LNCAP (cell line): ENCODE measurements around the gene IRGQ.

Source experiments
- TF ChIP-seq, protein P1 (sequence below): fragments of 450-650 bp; IDR thresholded peaks from 2 replicates; pipeline ENCODE4 v1.5.1; 2017; ENCODE audit warnings: mild to moderate bottlenecking

Gene IRGQ

DNA sequence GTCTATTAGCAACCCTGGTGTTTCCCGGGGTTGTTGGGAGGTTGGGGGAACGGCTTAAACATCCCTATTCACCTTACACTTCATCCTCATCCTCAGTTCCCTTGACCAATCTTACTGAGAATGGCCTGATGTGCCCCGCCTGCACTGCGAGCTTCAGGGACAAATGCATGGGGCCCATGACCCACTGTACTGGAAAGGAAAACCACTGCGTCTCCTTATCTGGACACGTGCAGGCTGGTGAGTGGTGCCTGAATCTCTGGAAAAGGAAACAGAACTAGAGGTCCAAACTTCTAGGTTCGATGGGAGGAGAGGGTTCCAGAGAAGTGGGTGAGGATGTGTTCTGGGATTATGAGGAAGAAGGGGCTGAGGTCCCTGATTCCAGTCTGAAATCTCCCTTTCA, 14.5 kb downstream of the IRGQ start:
- TF ChIP-seq, protein P1, sequence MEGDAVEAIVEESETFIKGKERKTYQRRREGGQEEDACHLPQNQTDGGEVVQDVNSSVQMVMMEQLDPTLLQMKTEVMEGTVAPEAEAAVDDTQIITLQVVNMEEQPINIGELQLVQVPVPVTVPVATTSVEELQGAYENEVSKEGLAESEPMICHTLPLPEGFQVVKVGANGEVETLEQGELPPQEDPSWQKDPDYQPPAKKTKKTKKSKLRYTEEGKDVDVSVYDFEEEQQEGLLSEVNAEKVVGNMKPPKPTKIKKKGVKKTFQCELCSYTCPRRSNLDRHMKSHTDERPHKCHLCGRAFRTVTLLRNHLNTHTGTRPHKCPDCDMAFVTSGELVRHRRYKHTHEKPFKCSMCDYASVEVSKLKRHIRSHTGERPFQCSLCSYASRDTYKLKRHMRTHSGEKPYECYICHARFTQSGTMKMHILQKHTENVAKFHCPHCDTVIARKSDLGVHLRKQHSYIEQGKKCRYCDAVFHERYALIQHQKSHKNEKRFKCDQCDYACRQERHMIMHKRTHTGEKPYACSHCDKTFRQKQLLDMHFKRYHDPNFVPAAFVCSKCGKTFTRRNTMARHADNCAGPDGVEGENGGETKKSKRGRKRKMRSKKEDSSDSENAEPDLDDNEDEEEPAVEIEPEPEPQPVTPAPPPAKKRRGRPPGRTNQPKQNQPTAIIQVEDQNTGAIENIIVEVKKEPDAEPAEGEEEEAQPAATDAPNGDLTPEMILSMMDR, result no peak

- TF ChIP-seq, protein P1, result no peak
These were observed 17.1 kb downstream of the IRGQ start for GRCh38 chr19:43578787-43579186.

GRCh38 chr19:43575955-43576878, 19.7 kb downstream of the IRGQ start:
- TF ChIP-seq, protein P1, result no peak

GRCh38 chr19:43575156-43575950, 20.6 kb downstream of the IRGQ start, which contains the start of the genes PINLYP and XRCC1:
PINLYP (plus strand) TSS chr19:43575801; CDS start chr19:43577192, 1,391 bp downstream.
XRCC1 (minus strand) TSS chr19:43575527; CDS start chr19:43575458, 69 bp downstream.
- TF ChIP-seq, protein P1, result no peak

- TF ChIP-seq, protein P1, result no peak
These were observed 21.3 kb downstream of the IRGQ start for GRCh38 chr19:43574424-43575155.

GRCh38 chr19:43572171-43572588, 23.8 kb downstream of the IRGQ start:
- TF ChIP-seq, protein P1, result no peak
